Endothelial cell of umbilical vein (primary cell): ENCODE results near the gene PAN3. TPM values are rescaled to one million over a fixed set of nuclear protein-coding genes. Genes with fewer than 3 reads are reported as not detected.
A peak's percentile ranks its signal among the peaks of the same experiment; 100 is the strongest.

Experiments used
- BruUV-seq: library from RNA; stranded (reverse); fragments of 400-500 nt; replicated peaks from 2 replicates; lab custom pipeline; 2021; lab: Mats Ljungman, UMichigan
- CTCF ChIA-PET: fragments of 300-600, 350-600 bp; sonication (Branson Sonifier 250); formaldehyde crosslinking; loops from one replicate; lab custom pipeline; 2021; ENCODE audit warnings: antibody characterized with exemption, inconsistent platforms; lab: Charles Lee
- POLR2A ChIA-PET: fragments of 300-600, 350-600 bp; sonication (Branson Sonifier 250); formaldehyde crosslinking; loops from one replicate; lab custom pipeline; 2021; ENCODE audit warnings: antibody characterized with exemption, inconsistent platforms; lab: Charles Lee
- DNase-seq: peaks from one replicate; pipeline ENCODE4 v3.0.0-alpha.2; 2011; ENCODE audit warnings: low read depth, low spot score
- FAIRE-seq: peaks from 2 replicates; lab custom pipeline; 2011; peaks lifted over from hg19 to GRCh38; lab: Jason Lieb, UNC
- H2AFZ ChIP-seq: 2 replicates; pipeline ENCODE4 v1.6.0; 2012; ENCODE audit warnings: low read depth, low read length, control low read depth, inconsistent platforms
- H3K27ac ChIP-seq: 2 replicates; pipeline ENCODE4 v1.5.1; 2011; ENCODE audit warnings: low read depth, mild to moderate bottlenecking, control low read depth, low read length, moderate library complexity; ENCODE audit not compliant: insufficient read depth
- H3K27me3 ChIP-seq, 2 experiments: 2 replicates each; pipeline versions ENCODE4 v1.6.0 to v1.6.1; 2011; ENCODE audit warnings: low read length in 2 of 2, mixed read lengths in 1 of 2; ENCODE audit not compliant: control insufficient read depth in 2 of 2, insufficient read depth in 2 of 2
- H3K36me3 ChIP-seq, 2 experiments: 2 replicates in 1 of 2; 3 replicates in 1 of 2; pipeline ENCODE4 v1.5.1; 2011; ENCODE audit warnings: low read length in 2 of 2, mild to moderate bottlenecking in 1 of 2, moderate library complexity in 1 of 2; ENCODE audit not compliant: control insufficient read depth in 2 of 2, insufficient read depth in 2 of 2; ENCODE audit errors: extremely low read depth in 1 of 2
- H3K4me1 ChIP-seq: 3 replicates; pipeline ENCODE4 v1.5.1; 2011; ENCODE audit warnings: mild to moderate bottlenecking, low read length; ENCODE audit not compliant: control insufficient read depth, insufficient read depth; ENCODE audit errors: extremely low read depth
- H3K4me2 ChIP-seq: 2 replicates; pipeline ENCODE4 v1.6.1; 2011; ENCODE audit warnings: low read length, control low read depth, mixed read lengths; ENCODE audit not compliant: insufficient read depth
- H3K4me3 ChIP-seq, 3 experiments: fragments of 200-600 bp in 1 of 3; sonication (generic), shearing (Covaris generic) in 1 of 3; replicated peaks in 1 of 3; 2 replicates each; pipeline ENCODE4 v1.5.1; 2011 to 2016; ENCODE audit warnings: control low read depth in 3 of 3, low read length in 3 of 3, mild to moderate bottlenecking in 2 of 3, inconsistent platforms in 1 of 3, low read depth in 1 of 3, moderate library complexity in 1 of 3; ENCODE audit not compliant: insufficient read depth in 1 of 3
- H3K79me2 ChIP-seq: 2 replicates; pipeline ENCODE4 v1.6.0; 2012; ENCODE audit warnings: low read length, inconsistent platforms; ENCODE audit not compliant: control insufficient read depth, insufficient read depth
- H3K9ac ChIP-seq: replicated peaks from 2 replicates; pipeline ENCODE3; 2011; ENCODE audit warnings: low read length, control low read depth; ENCODE audit not compliant: insufficient read depth; ENCODE audit errors: extremely low read depth
- H3K9me1 ChIP-seq: replicated peaks from 3 replicates; pipeline ENCODE4 v1.6.0; 2011; ENCODE audit warnings: mild to moderate bottlenecking, low read length; ENCODE audit not compliant: control insufficient read depth, insufficient read depth; ENCODE audit errors: extremely low read depth
- H3K9me3 ChIP-seq: replicated peaks from 2 replicates; pipeline ENCODE4 v1.5.1; 2012; ENCODE audit warnings: low read length, inconsistent platforms; ENCODE audit not compliant: control insufficient read depth, insufficient read depth
- H4K20me1 ChIP-seq: replicated peaks from 2 replicates; pipeline ENCODE3; 2011; ENCODE audit warnings: mild to moderate bottlenecking, low read length; ENCODE audit not compliant: control insufficient read depth, insufficient read depth; ENCODE audit errors: extremely low read depth
- CTCF ChIP-seq, 2 donors: IDR thresholded peaks; 1 replicate in 1 of 2; 2 replicates in 1 of 2; pipeline ENCODE4 v1.5.1; 2011; ENCODE audit warnings: low read length in 2 of 2, mild to moderate bottlenecking in 2 of 2, moderate library complexity in 2 of 2, control low read depth in 1 of 2, inconsistent platforms in 1 of 2, low read depth in 1 of 2; ENCODE audit not compliant: insufficient read depth in 1 of 2; ENCODE audit errors: extremely low read depth in 1 of 2
- EZH2 ChIP-seq: IDR thresholded peaks from 2 replicates; pipeline ENCODE4 v1.6.1; 2012; ENCODE audit warnings: borderline replicate concordance, low read depth, mild to moderate bottlenecking, moderate library complexity, low read length, inconsistent platforms; ENCODE audit not compliant: severe bottlenecking
- FOS ChIP-seq: IDR thresholded peaks from 2 replicates; pipeline ENCODE4 v1.6.1; 2011; ENCODE audit warnings: mild to moderate bottlenecking, low read length, moderate library complexity, borderline replicate concordance; ENCODE audit not compliant: insufficient read depth
- GATA2 ChIP-seq: IDR thresholded peaks from 2 replicates; pipeline ENCODE4 v1.7.0; 2011; ENCODE audit warnings: low read depth, mild to moderate bottlenecking, moderate library complexity, mixed read lengths, low read length; ENCODE audit not compliant: insufficient read length, insufficient read depth
- JUN ChIP-seq: IDR thresholded peaks from 2 replicates; pipeline ENCODE4 v1.6.1; 2011; ENCODE audit warnings: borderline replicate concordance, low read depth; ENCODE audit not compliant: insufficient read length, insufficient read depth
- MAX ChIP-seq: IDR thresholded peaks from 2 replicates; pipeline ENCODE4 v1.6.1; 2011; ENCODE audit not compliant: insufficient read depth, insufficient read length
- MYC ChIP-seq: IDR thresholded peaks from one replicate; pipeline ENCODE4 v1.6.1; 2011; ENCODE audit warnings: mild to moderate bottlenecking, low read depth, low read length
- POLR2A ChIP-seq: IDR thresholded peaks from 2 replicates; pipeline ENCODE4 v1.6.1; 2012; ENCODE audit warnings: low read depth, mild to moderate bottlenecking, control low read depth, low read length
- POLR2AphosphoS5 ChIP-seq: IDR thresholded peaks from 2 replicates; pipeline ENCODE4 v1.6.1; 2012; ENCODE audit warnings: low read depth, mild to moderate bottlenecking, control low read depth, low read length, moderate library complexity; ENCODE audit not compliant: insufficient read depth
- dilution Hi-C: fragments of 300-500 bp; cut with MboI; formaldehyde crosslinking; loops from one replicate; pipeline ENCODE4 v1.15.0; 2019; ENCODE audit warnings: low sequenced_read_pairs; ENCODE audit not compliant: extremely low pct_ligation_motif_present
- intact Hi-C: fragments of 100-400 bp; cut with micrococcal nuclease; formaldehyde crosslinking; loops from one replicate; pipeline ENCODE4 v1.10.0; 2022
- polyA plus RNA-seq, 4 experiments: library from polyadenylated mRNA; depleted of rRNA in 3 of 4; stranded (reverse) in 3 of 4; unstranded in 1 of 4; fragments of >200 nt; gene quantifications; 2 replicates each; pipeline versions ENCODE4 v1.2.1 to v1.2.3, GENCODE V29; 2011 to 2012; ENCODE audit warnings: missing spikeins in 1 of 4
- total RNA-seq: library from RNA; stranded (reverse); gene quantifications from 2 replicates; pipeline ENCODE4 v1.2.3, GENCODE V29; 2021

The PAN3 gene
- total and polyA plus RNA-seq, 2 donors (not counting 3 experiments of a cell fraction or from before 2014, with no cell fraction given): 8.5 to 31.9 TPM

- Histone ChIP-seq H4K20me1 (no peaks in the 10 kb centered on the region), H3K27me3 (no peaks in the 10 kb centered on the region), H3K9me3 (no peaks in the 10 kb centered on the region), H3K36me3 (no peaks in the 10 kb centered on the region), H3K4me2 (no peak overlapping the region), H2AFZ (no peak overlapping the region), H3K9me1 (no peaks in the 10 kb centered on the region), H3K9ac (no peak overlapping the region), H3K27ac (no peak overlapping the region), H3K4me3 (no peak overlapping the region), H3K4me1 (no peaks in the 10 kb centered on the region), H3K79me2 (no peaks in the 10 kb centered on the region)
- TF ChIP-seq MYC: no peak
- TF ChIP-seq JUN: no peak
- no peak for TF ChIP-seq GATA2
- no peak for TF ChIP-seq FOS
- no peak for TF ChIP-seq EZH2
- no peak for TF ChIP-seq CTCF (IDR thresholded peaks at IDR 0.05; ENCODE audit: extremely low read depth in 1 of 2, insufficient read depth in 1 of 2, low read depth in 1 of 2, low read length in 2 of 2)
- TF ChIP-seq POLR2AphosphoS5: no peak
- TF ChIP-seq MAX: no peak
- no peak for TF ChIP-seq POLR2A
- intact Hi-C loops: no loop called here
- peak; percentile 7 for DNase-seq
- CTCF ChIA-PET: no interaction called here
- FAIRE-seq: no peak
- POLR2A ChIA-PET: no interaction called here
- no TSS peak for BruUV-seq
- dilution Hi-C loops: no loop called here
Observed at GRCh38 chr13:28220166-28220565, 81.8 kb downstream of the PAN3 start.
